Mammary epithelial cell (primary cell): Measurements from ENCODE around the gene GGTA1.

Source experiments
- CTCF ChIP-seq, 2 donors: IDR thresholded peaks in 1 of 2; conservative IDR thresholded peaks in 1 of 2; 2 replicates each; pipeline ENCODE4 v1.5.1; 2011 to 2012; ENCODE audit warnings: inconsistent platforms in 2 of 2, low read length in 2 of 2, mild to moderate bottlenecking in 2 of 2, control low read depth in 1 of 2, low read depth in 1 of 2; ENCODE audit not compliant: insufficient read depth in 1 of 2; ENCODE audit errors: extremely low read depth in 1 of 2
- EZH2 ChIP-seq: IDR thresholded peaks from 2 replicates; pipeline ENCODE4 v1.6.1; 2012; ENCODE audit warnings: low read length, inconsistent platforms, borderline replicate concordance

GRCh38 chr9:121485623-121486022, 14.0 kb downstream of the GGTA1 start:
- no peak for TF ChIP-seq EZH2
- no peak for TF ChIP-seq CTCF (conservative IDR thresholded peaks at IDR 0.05 in 1 of 2, IDR thresholded peaks at IDR 0.05 in 1 of 2; ENCODE audit: extremely low read depth in 1 of 2, insufficient read depth in 1 of 2, low read depth in 1 of 2, low read length in 2 of 2)
